SU-DHL-6 (cell line): Measurements from ENCODE around the gene RPL11.

Source experiments
- H2AFZ ChIP-seq: fragments of 200-600 bp; sonication (generic); 2 replicates; pipeline ENCODE4 v1.6.1; 2014; ENCODE audit warnings: low read depth, mild to moderate bottlenecking, moderate library complexity, mixed read lengths, antibody characterized with exemption, low read length; ENCODE audit not compliant: severe bottlenecking
- H3F3A ChIP-seq: fragments of 200-600 bp; shearing (Covaris generic); 2 replicates; pipeline ENCODE4 v1.6.0; 2016; ENCODE audit warnings: antibody characterized with exemption, mild to moderate bottlenecking; ENCODE audit not compliant: insufficient read depth
- H3K27ac ChIP-seq: fragments of 200-600 bp; sonication (generic); 2 replicates; pipeline ENCODE4 v1.5.1; 2016; ENCODE audit warnings: low read depth, mild to moderate bottlenecking, low read length, moderate library complexity, mixed read lengths
- H3K27me3 ChIP-seq: fragments of 200-600 bp; sonication (generic), shearing (Covaris generic); 2 replicates; pipeline ENCODE4 v1.6.0; 2014; ENCODE audit warnings: mild to moderate bottlenecking, low read length
- H3K36me3 ChIP-seq: fragments of 200-600 bp; sonication (generic); 2 replicates; pipeline ENCODE4 v1.6.1; 2014; ENCODE audit warnings: mild to moderate bottlenecking, low read length, mixed read lengths
- H3K4me2 ChIP-seq: fragments of 300-600, 200-600 bp; shearing (Covaris generic), sonication (generic); 2 replicates; pipeline ENCODE4 v1.6.0; 2014; ENCODE audit warnings: low read length, low read depth, mild to moderate bottlenecking; ENCODE audit not compliant: poor library complexity, severe bottlenecking
- H3K4me3 ChIP-seq: fragments of 200-600 bp; sonication (generic); 2 replicates; pipeline ENCODE4 v1.5.1; 2014; ENCODE audit warnings: antibody characterized with exemption, low read length, mild to moderate bottlenecking, mixed read lengths; ENCODE audit not compliant: insufficient read depth, poor library complexity, severe bottlenecking
- H3K79me2 ChIP-seq: fragments of 200-600 bp; sonication (generic); 2 replicates; pipeline ENCODE4 v1.6.1; 2014; ENCODE audit warnings: mild to moderate bottlenecking, low read length, moderate library complexity; ENCODE audit not compliant: insufficient read depth
- H3K9ac ChIP-seq: fragments of 200-600 bp; sonication (generic); 2 replicates; pipeline ENCODE4 v1.7.0; 2014; ENCODE audit warnings: mild to moderate bottlenecking, low read length
- H3K9me2 ChIP-seq: fragments of 200-600 bp; sonication (generic); replicated peaks from 2 replicates; pipeline ENCODE4 v1.6.1; 2014; ENCODE audit warnings: low read length; ENCODE audit not compliant: insufficient read depth
- H3K9me3 ChIP-seq: fragments of 200-600 bp; sonication (generic); 2 replicates; pipeline ENCODE4 v1.6.1; 2014; ENCODE audit warnings: low read length, mixed read lengths; ENCODE audit not compliant: insufficient read depth
- H4K20me1 ChIP-seq: fragments of 200-600 bp; sonication (generic); 2 replicates; pipeline ENCODE4 v1.6.1; 2014; ENCODE audit warnings: low read depth, mild to moderate bottlenecking, antibody characterized with exemption, low read length, moderate library complexity, mixed read lengths
- EZH2phosphoT487 ChIP-seq: fragments of 200-600 bp; sonication (generic), shearing (Covaris generic); conservative IDR thresholded peaks from 2 replicates; pipeline ENCODE4 v1.6.1; 2018; ENCODE audit warnings: mild to moderate bottlenecking, antibody characterized with exemption, low read length, moderate library complexity, mixed read lengths
- TF ChIP-seq, protein P1 (sequence below): fragments of 200-600 bp; sonication (generic); IDR thresholded peaks from one replicate; pipeline ENCODE4 v1.5.1; 2017; ENCODE audit warnings: antibody characterized with exemption, mild to moderate bottlenecking, low read length, moderate library complexity; ENCODE audit not compliant: insufficient read depth, poor library complexity, severe bottlenecking

Gene RPL11

DNA sequence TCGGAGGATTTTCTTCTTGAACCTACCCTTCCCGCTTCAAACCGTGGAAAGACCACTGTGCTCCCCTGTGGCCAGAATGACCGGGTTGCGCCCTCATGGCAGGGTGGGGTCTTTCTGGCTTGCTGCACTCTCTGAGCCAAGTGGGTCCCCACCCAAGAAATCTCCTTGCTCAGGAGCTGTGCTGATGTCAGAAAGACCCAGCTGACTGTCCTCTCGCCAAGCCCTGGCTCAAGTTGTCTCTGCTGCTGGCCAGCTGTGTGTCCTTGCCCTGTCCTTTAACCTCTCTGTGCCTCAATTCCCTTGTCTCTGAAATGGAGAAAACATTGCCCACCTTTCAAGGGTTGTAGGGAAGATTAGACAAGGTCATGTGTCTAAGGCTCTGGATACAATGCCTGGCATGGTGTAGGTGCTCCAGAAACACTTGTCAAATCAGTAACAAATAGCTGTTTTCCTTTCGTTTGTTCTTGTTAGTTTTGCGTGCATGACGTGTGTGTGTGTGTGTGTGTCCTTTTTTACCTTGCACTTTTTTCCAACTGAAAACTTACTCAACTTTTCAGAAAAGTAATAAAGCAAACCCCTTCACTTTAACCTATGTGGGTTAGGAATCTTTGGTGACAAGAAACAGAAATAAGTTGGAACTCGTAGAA is 41.1 kb upstream of the RPL11 start:
- no peaks in the 10 kb centered on the region for H3K9me3 ChIP-seq
- H3K4me2 ChIP-seq = no peak overlapping the region
- H3K9me2 ChIP-seq = no peaks in the 10 kb centered on the region
- no peaks in the 10 kb centered on the region for H3K27me3 ChIP-seq
- no peaks in the 10 kb centered on the region for H4K20me1 ChIP-seq
- no peaks in the 10 kb centered on the region for H3K79me2 ChIP-seq
- no peaks in the 10 kb centered on the region for H3K36me3 ChIP-seq
- 0 out of 2 replicates have a peak overlapping the region, but pooled peaks have one; percentile 3 for H3K27ac ChIP-seq
- no peak for TF ChIP-seq EZH2phosphoT487
- TF ChIP-seq, protein P1, sequence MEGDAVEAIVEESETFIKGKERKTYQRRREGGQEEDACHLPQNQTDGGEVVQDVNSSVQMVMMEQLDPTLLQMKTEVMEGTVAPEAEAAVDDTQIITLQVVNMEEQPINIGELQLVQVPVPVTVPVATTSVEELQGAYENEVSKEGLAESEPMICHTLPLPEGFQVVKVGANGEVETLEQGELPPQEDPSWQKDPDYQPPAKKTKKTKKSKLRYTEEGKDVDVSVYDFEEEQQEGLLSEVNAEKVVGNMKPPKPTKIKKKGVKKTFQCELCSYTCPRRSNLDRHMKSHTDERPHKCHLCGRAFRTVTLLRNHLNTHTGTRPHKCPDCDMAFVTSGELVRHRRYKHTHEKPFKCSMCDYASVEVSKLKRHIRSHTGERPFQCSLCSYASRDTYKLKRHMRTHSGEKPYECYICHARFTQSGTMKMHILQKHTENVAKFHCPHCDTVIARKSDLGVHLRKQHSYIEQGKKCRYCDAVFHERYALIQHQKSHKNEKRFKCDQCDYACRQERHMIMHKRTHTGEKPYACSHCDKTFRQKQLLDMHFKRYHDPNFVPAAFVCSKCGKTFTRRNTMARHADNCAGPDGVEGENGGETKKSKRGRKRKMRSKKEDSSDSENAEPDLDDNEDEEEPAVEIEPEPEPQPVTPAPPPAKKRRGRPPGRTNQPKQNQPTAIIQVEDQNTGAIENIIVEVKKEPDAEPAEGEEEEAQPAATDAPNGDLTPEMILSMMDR = no peak
- H2AFZ ChIP-seq = no peak overlapping the region
- peaks cover 6% of the 10 kb centered on the region for H3F3A ChIP-seq
- no peak overlapping the region for H3K4me3 ChIP-seq
- no peak overlapping the region for H3K9ac ChIP-seq

DNA sequence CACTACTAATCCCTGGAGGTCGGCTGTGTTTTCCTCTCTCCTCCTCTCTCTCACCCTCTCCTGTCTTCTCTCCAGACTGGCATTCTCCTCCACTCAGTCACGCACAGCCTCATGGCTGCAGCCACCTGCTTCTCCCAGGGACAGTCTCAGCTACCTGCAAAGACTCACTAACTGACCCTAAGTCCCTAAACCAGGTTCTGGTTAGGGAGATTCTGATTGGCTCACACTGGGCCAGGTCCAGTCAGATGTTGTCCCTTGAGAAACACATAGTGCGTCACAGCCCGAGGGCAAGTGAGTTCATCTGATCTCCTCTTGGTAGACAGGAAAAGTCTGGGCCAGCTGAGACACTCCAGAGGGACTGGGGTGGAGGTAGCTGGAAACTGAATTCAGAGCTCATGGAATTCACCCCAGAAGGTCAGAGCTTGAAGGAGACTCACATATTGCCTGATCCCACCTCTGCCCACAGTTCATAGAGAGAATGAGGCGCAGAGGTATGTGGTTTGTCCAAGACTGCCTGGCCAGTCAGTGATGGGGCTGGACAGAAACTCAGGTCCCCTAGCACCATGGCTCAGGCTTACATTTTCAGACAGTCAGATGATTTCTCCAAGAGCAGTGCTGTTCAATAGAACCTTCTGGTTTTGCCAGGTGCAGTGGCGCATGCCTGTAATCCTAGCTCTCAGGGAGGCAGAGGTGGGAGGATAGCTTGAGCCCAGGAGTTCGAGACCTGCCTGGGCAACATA is 40.4 kb upstream of the RPL11 start:
- TF ChIP-seq EZH2phosphoT487 = no peak
- TF ChIP-seq, protein P1 = no peak
- peaks cover 8% of the 10 kb centered on the region for H3F3A ChIP-seq
- no peaks in the 10 kb centered on the region for H3K9me3 ChIP-seq
- no peaks in the 10 kb centered on the region for H4K20me1 ChIP-seq
- H3K36me3 ChIP-seq = no peaks in the 10 kb centered on the region
- H3K4me2 ChIP-seq = no peak overlapping the region
- H3K27me3 ChIP-seq = no peaks in the 10 kb centered on the region
- no peak overlapping the region for H2AFZ ChIP-seq
- H3K9ac ChIP-seq = no peak overlapping the region
- H3K9me2 ChIP-seq = no peaks in the 10 kb centered on the region
- no peak overlapping the region for H3K4me3 ChIP-seq
- H3K79me2 ChIP-seq = no peaks in the 10 kb centered on the region
- 0 out of 2 replicates have a peak overlapping the region, but pooled peaks have one; percentile 3 for H3K27ac ChIP-seq

DNA sequence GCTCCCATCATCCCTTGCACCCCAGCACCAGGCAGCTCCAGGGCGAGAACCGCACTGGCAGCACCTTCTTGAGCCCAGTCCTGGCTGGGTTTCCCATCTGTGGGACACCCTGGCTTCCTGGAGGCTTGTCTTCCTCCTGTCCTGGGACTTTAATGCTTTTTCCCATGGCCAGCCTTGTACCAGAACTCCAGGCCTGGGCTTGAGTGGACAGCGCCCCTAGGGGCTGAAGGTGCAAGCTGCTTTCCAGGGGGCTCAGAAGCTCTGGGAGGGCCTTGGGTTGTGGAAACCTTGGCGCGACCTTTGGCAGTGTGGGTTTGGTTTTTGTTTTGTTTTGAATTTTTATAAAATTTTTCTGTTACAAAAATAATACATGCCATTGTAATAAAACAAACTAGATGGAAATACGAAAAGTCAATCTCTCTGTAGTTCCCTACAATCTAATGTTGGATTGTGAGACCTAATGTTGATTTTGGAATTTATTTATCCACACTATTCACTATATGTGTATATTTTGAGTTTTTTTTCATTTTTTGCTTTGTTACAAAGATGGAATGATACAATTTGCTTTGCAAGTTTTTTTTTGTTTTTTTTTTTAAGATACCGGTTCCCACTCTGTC is 33.8 kb upstream of the RPL11 start:
- Histone ChIP-seq H3K4me3 (no peak overlapping the region), H3K9ac (no peak overlapping the region), H3K79me2 (no peaks in the 10 kb centered on the region), H2AFZ (no peak overlapping the region), H3F3A (peaks cover 6% of the 10 kb centered on the region; the same call in 1 of the 2 replicates), H3K36me3 (no peaks in the 10 kb centered on the region), H3K4me2 (no peak overlapping the region), H3K27ac (no peak overlapping the region), H3K9me3 (no peaks in the 10 kb centered on the region), H4K20me1 (no peaks in the 10 kb centered on the region), H3K27me3 (no peaks in the 10 kb centered on the region), H3K9me2 (no peaks in the 10 kb centered on the region)
- no peak for TF ChIP-seq EZH2phosphoT487
- TF ChIP-seq, protein P1 = peak; percentile 93
